Gastroesophageal sphincter (tissue), 4 donors: ENCODE data around the gene PIAS1. TPM values are rescaled to one million over a fixed set of nuclear protein-coding genes. Genes with fewer than 3 reads are reported as not detected.

Source experiments
- ATAC-seq: fragments of 150-250 bp; one replicate; pipeline ENCODE4 v1.9.1; 2016; ENCODE audit warnings: mild to moderate bottlenecking, moderate library complexity
- H3K27ac ChIP-seq, 4 donors: fragments of 200-600 bp; sonication (generic) in 3 of 4; 1 replicate in 3 of 4; 2 replicates in 1 of 4; pipeline ENCODE4 v1.5.1; 2016 to 2019
- H3K27me3 ChIP-seq: fragments of 200-600 bp; sonication (generic); one replicate; pipeline ENCODE4 v1.5.1; 2019
- H3K36me3 ChIP-seq, 2 donors: fragments of 200-600 bp; sonication (generic); one replicate each; pipeline ENCODE4 v1.5.1; 2019; ENCODE audit warnings: control low read depth in 1 of 2
- H3K4me1 ChIP-seq, 3 donors: fragments of 200-600 bp; sonication (generic); 1 replicate in 2 of 3; 2 replicates in 1 of 3; pipeline ENCODE4 v1.5.1; 2016 to 2019; ENCODE audit warnings: control low read depth in 2 of 3
- H3K4me3 ChIP-seq, 2 donors: fragments of 200-600 bp; sonication (generic); one replicate each; pipeline ENCODE4 v1.5.1; 2019; ENCODE audit warnings: mild to moderate bottlenecking in 1 of 2, moderate library complexity in 1 of 2
- H3K9me3 ChIP-seq, 3 donors: fragments of 200-600 bp; sonication (generic); one replicate each; pipeline ENCODE4 v1.5.1; 2017 to 2019; ENCODE audit warnings: control low read depth in 2 of 3
- CTCF ChIP-seq, 4 experiments: fragments of 200-600 bp in 2 of 4; fragments of 450-650 bp in 2 of 4; sonication (generic) in 1 of 4; IDR thresholded peaks; one replicate each; pipeline ENCODE4 v1.5.1; 2017 to 2019; ENCODE audit warnings: antibody characterized with exemption in 4 of 4, mild to moderate bottlenecking in 2 of 4, moderate library complexity in 2 of 4
- EP300 ChIP-seq: sonication (generic); formaldehyde crosslinking; IDR thresholded peaks from one replicate; pipeline ENCODE4 v1.6.1; 2017; ENCODE audit warnings: antibody characterized with exemption, mild to moderate bottlenecking
- POLR2A ChIP-seq, 2 donors: fragments of 450-650 bp; IDR thresholded peaks; one replicate each; pipeline ENCODE4 v1.6.1; 2017; ENCODE audit warnings: antibody characterized with exemption in 2 of 2, mild to moderate bottlenecking in 2 of 2, moderate library complexity in 1 of 2
- POLR2AphosphoS5 ChIP-seq: sonication (generic); formaldehyde crosslinking; IDR thresholded peaks from one replicate; pipeline ENCODE4 v1.6.1; 2017; ENCODE audit warnings: antibody characterized with exemption
- WGBS, 2 donors: methylation state at CpG; one replicate each; pipeline ENCODE4 v1.1.5; 2018; ENCODE audit warnings: low coverage in 1 of 2; 5-methylcytosine and 5-hydroxymethylcytosine counted together
- total RNA-seq, 4 donors: library from RNA; depleted of rRNA; stranded (reverse); fragments of >200 nt; gene quantifications; one replicate each; pipeline ENCODE4 v1.1.0, GENCODE V29; 2016

PIAS1 gene
- total RNA-seq, 4 donors from 2014 or later, result 26.6 to 101 (median 48.9) TPM

DNA sequence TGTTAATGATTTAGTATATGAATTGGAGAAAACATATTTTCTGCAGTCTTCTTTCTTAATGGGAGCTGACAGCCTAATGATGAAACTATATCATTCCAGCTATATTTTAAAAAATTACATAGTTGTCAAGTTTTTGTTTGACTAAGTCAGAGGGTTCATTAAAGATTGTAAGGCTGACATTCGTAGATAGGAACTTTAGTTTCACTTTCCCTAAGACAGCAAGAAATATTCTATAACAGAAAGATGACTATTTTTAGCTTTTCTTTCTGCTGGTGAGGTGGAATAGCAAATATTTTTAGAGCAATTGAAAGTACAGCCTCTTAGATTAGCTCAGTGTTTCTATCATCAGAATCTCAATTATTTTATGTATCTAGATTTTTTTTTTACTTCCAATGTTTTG, 60.2 kb downstream of the PIAS1 start:
- 0% methylated on average over 1 of the region's 1 CpG for WGBS, 2 donors
- TF ChIP-seq POLR2A (IDR thresholded peaks at IDR 0.05), result no peak
- no peak for TF ChIP-seq EP300
- no peak for TF ChIP-seq CTCF (IDR thresholded peaks at IDR 0.05)
- no peak for TF ChIP-seq POLR2AphosphoS5
- no peaks in the 10 kb centered on the region for H3K9me3 ChIP-seq
- no peaks in the 10 kb centered on the region for H3K36me3 ChIP-seq
- ATAC-seq, result no peak
- no peaks in the 10 kb centered on the region for H3K27me3 ChIP-seq
- peak overlapping the region; percentile 30 to 34 for H3K4me3 ChIP-seq
- peak overlapping the region in 3 of 4 donors; percentile 23 to 59 (median 46) for H3K27ac ChIP-seq
- H3K4me1 ChIP-seq, result peaks cover 8 to 49% (median 20%) of the 10 kb centered on the region in 3 donors

DNA sequence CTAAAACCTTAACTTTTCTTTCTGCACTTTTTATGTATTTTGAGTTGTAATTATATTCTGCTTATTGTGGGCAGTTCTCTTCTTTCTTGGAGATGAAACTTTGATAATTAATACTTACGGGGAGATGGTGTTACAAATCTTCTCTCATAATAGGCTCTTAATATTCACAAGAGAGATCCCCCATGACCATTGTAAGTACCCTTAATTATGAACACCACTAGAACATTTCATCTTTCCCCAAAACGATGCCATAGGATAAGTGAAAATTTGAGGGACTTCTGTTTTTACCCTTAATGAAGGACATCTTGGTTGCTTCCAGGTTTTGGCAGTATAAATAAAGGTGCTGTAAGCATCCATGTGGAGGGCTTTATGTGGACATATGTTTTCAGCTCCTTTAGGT, 60.7 kb downstream of the PIAS1 start:
- Histone ChIP-seq H3K36me3 (no peaks in the 10 kb centered on the region), H3K4me3 (peak overlapping the region; percentile 30 to 34), H3K27ac (peak overlapping the region in 2 of 4 donors; percentile 46 to 59), H3K9me3 (no peaks in the 10 kb centered on the region), H3K4me1 (peaks cover 8 to 54% (median 20%) of the 10 kb centered on the region in 3 donors), H3K27me3 (no peaks in the 10 kb centered on the region)
- no peak for ATAC-seq
- 17 to 23% methylated on average over 1 to 2 of the region's 2 CpGs for WGBS, 2 donors
- TF ChIP-seq POLR2A (IDR thresholded peaks at IDR 0.05) (no peak), CTCF (IDR thresholded peaks at IDR 0.05) (no peak), POLR2AphosphoS5 (no peak), EP300 (no peak)

- ATAC-seq, result no peak
- Histone ChIP-seq H3K27ac (no peak overlapping the region), H3K36me3 (peaks cover 0 to 5% of the 10 kb centered on the region in 2 donors), H3K4me3 (no peak overlapping the region), H3K4me1 (peaks cover 0 to 34% (median 0%) of the 10 kb centered on the region in 3 donors), H3K27me3 (no peaks in the 10 kb centered on the region), H3K9me3 (no peaks in the 10 kb centered on the region)
- WGBS, 2 donors, result 73 to 95% methylated on average over 2 of the region's 2 CpGs
- no peak for TF ChIP-seq POLR2AphosphoS5
- no peak for TF ChIP-seq POLR2A (IDR thresholded peaks at IDR 0.05)
- TF ChIP-seq CTCF (IDR thresholded peaks at IDR 0.05), result no peak
- TF ChIP-seq EP300, result no peak
Measured at GRCh38 chr15:68124700-68125099, 70.6 kb downstream of the PIAS1 start.

- WGBS, 2 donors, result 46 to 72% methylated on average over 8 of the region's 8 CpGs
- Histone ChIP-seq H3K27ac (no peak overlapping the region), H3K27me3 (no peaks in the 10 kb centered on the region), H3K9me3 (no peaks in the 10 kb centered on the region), H3K36me3 (peaks cover 0 to 5% of the 10 kb centered on the region in 2 donors), H3K4me1 (peaks cover 0 to 38% (median 0%) of the 10 kb centered on the region in 3 donors), H3K4me3 (no peak overlapping the region)
- ATAC-seq, result peak; percentile 36
- TF ChIP-seq POLR2A (IDR thresholded peaks at IDR 0.05), result no peak
- no peak for TF ChIP-seq CTCF (IDR thresholded peaks at IDR 0.05)
- TF ChIP-seq POLR2AphosphoS5, result no peak
- TF ChIP-seq EP300, result no peak
Measured at GRCh38 chr15:68126396-68126795, 72.3 kb downstream of the PIAS1 start.

GRCh38 chr15:68129072-68129471, 75.0 kb downstream of the PIAS1 start:
- Histone ChIP-seq H3K9me3 (no peaks in the 10 kb centered on the region), H3K36me3 (no peaks in the 10 kb centered on the region), H3K4me1 (peaks cover 0 to 40% (median 0%) of the 10 kb centered on the region in 3 donors), H3K27ac (no peak overlapping the region), H3K27me3 (no peaks in the 10 kb centered on the region), H3K4me3 (no peak overlapping the region)
- ATAC-seq, result no peak
- TF ChIP-seq CTCF (IDR thresholded peaks at IDR 0.05) (no peak), POLR2A (IDR thresholded peaks at IDR 0.05) (no peak), POLR2AphosphoS5 (no peak), EP300 (no peak)
- WGBS, 2 donors, result 69 to 89% methylated on average over 3 of the region's 3 CpGs
